ENCODE data around the gene KBTBD3.

DNA sequence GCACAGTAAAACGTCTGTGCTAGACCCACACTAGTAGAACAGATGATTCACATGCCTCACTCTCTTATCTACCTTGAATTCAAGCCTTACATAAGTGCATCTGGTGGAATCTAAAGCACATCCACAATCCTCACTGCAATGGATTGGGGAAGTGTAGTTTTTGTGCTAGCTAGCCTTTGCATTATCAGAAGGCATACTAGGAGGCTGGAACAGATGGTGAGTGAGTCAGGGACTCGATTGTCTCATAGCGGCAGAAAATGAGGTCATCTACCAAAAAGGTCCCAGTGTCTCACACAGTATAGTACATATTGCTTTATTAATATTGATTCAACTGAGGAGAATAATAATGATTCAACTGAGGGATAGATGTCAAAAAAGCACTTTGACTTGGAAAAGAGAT, 64.4 kb downstream of the KBTBD3 start:
- TF ChIP-seq, protein P1, sequence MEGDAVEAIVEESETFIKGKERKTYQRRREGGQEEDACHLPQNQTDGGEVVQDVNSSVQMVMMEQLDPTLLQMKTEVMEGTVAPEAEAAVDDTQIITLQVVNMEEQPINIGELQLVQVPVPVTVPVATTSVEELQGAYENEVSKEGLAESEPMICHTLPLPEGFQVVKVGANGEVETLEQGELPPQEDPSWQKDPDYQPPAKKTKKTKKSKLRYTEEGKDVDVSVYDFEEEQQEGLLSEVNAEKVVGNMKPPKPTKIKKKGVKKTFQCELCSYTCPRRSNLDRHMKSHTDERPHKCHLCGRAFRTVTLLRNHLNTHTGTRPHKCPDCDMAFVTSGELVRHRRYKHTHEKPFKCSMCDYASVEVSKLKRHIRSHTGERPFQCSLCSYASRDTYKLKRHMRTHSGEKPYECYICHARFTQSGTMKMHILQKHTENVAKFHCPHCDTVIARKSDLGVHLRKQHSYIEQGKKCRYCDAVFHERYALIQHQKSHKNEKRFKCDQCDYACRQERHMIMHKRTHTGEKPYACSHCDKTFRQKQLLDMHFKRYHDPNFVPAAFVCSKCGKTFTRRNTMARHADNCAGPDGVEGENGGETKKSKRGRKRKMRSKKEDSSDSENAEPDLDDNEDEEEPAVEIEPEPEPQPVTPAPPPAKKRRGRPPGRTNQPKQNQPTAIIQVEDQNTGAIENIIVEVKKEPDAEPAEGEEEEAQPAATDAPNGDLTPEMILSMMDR (IDR thresholded peaks at IDR 0.05) = no peak
- TF ChIP-seq POLR2A (IDR thresholded peaks at IDR 0.05; ENCODE audit: low read depth) (no peak), POLR2AphosphoS5 (IDR thresholded peaks at IDR 0.05) (no peak)

All from esophagus muscularis mucosa (tissue), 3 donors.